ENCODE results near the gene SLC25A44. TPM values are rescaled to one million over a fixed set of nuclear protein-coding genes. Genes with fewer than 3 reads are reported as not detected.
"Not testable (repeated sequence)": the region's sequence is repeated elsewhere in the genome, so short reads cannot be mapped to it uniquely, and the experiment has no call there.

The SLC25A44 gene
- total RNA-seq, 1 experiment from 2014 or later = 40.2 TPM

DNA sequence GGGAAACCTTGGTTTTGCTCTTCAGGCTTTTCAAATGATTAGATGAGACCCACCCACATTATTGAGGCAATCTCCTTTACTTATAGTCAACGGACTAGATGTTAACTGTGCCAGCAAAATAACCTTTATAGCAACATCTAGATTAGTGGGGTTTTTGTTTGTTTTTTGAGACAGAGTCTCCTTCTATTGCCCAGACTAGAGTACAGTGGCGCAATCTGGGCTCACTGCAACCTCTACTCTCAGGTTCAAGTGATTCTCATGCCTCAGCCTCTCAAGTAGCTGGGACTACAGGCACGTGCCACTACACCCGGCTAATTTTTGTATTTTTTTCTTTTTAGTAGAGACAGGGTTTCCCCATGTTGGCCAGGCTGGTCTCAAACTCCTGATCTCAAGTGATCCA is 3.6 kb upstream of the SLC25A44 start:
- H3K36me3 Mint-ChIP-seq (ENCODE audit: insufficient read depth in 1 of 3, low read depth in 3 of 3) = peaks cover 7 to 32% (median 28%) of the 10 kb centered on the region in 3 experiments
- not testable (repeated sequence) for H2AK5ac ChIP-seq (ENCODE audit: insufficient read length, low read length); H3K56ac ChIP-seq (ENCODE audit: insufficient read length, low read depth, low read length); H2BK15ac ChIP-seq (ENCODE audit: low read depth, low read length); H2AFZ ChIP-seq (ENCODE audit: low read length); H3K9ac ChIP-seq (ENCODE audit: extremely low read depth, insufficient read length, low read length); H4K20me1 ChIP-seq (ENCODE audit: control insufficient read depth, insufficient read depth, insufficient read length); DNase-seq; H3K23ac ChIP-seq (ENCODE audit: insufficient read length, low read depth, low read length); H2BK20ac ChIP-seq (ENCODE audit: low read depth, low read length, poor library complexity, severe bottlenecking); H3K27ac Mint-ChIP-seq; H2BK5ac ChIP-seq (ENCODE audit: insufficient read length, low read length); H3K27ac ChIP-seq (ENCODE audit: insufficient read length, low read depth, low read length); H3K4me2 ChIP-seq (ENCODE audit: insufficient read depth, insufficient read length, low read length); H3T11ph ChIP-seq (ENCODE audit: low read length); H4K8ac ChIP-seq (replicated peaks; ENCODE audit: insufficient read length, low read depth, low read length); H3K18ac ChIP-seq (ENCODE audit: insufficient read length, low read depth, low read length); H2BK120ac ChIP-seq (ENCODE audit: low read depth, low read length, poor library complexity, severe bottlenecking); H3K4me3 Mint-ChIP-seq; H3K4me1 ChIP-seq (ENCODE audit: insufficient read depth, low read length); H3K27me3 ChIP-seq (ENCODE audit: insufficient read depth, low read length); H3K79me1 ChIP-seq (ENCODE audit: insufficient read depth, low read depth, low read length, poor library complexity, severe bottlenecking); H4K91ac ChIP-seq (ENCODE audit: insufficient read length, low read depth, low read length); H2BK12ac ChIP-seq (ENCODE audit: insufficient read length, low read depth, low read length); H3K4ac ChIP-seq (ENCODE audit: low read depth, low read length); H4K5ac ChIP-seq (ENCODE audit: insufficient read length, low read depth, low read length); H3K14ac ChIP-seq (ENCODE audit: insufficient read depth, low read length); H3K27me3 Mint-ChIP-seq (ENCODE audit: low read depth); H3K79me2 ChIP-seq (ENCODE audit: insufficient read depth, low read length)
- peaks cover 11% of the 10 kb centered on the region for H3K23me2 ChIP-seq (ENCODE audit: insufficient read length, low read depth, low read length, poor library complexity, severe bottlenecking)
- peaks cover 22 to 26% of the 10 kb centered on the region in 2 experiments for H3K9me3 Mint-ChIP-seq
- peaks cover 11% of the 10 kb centered on the region for H3K9me3 ChIP-seq (ENCODE audit: control insufficient read depth, low read depth, low read length)
- peaks cover 21 to 22% of the 10 kb centered on the region in 2 experiments for H3K4me1 Mint-ChIP-seq
- no CpG with 5 or more reads among the region's 4 CpGs for WGBS (ENCODE audit: extremely low coverage, insufficient read length, low lambda C conversion rate)

Data from H9 (cell line).